Transverse colon (tissue), 4 donors: Measurements from ENCODE around the gene ANKRD40CL. TPM values are rescaled to one million over a fixed set of nuclear protein-coding genes. Genes with fewer than 3 reads are reported as not detected.
A peak's percentile ranks its signal among the peaks of the same experiment; 100 is the strongest.

ENCODE experiments used
- DNase-seq: peaks from one replicate; pipeline ENCODE4 v3.0.0-alpha.2; 2019
- H3K27ac ChIP-seq, 4 donors: fragments of 200-600 bp; sonication (generic); 2 replicates each; pipeline ENCODE4 v1.5.1; 2016 to 2018; ENCODE audit warnings: inconsistent platforms in 4 of 4
- H3K27me3 ChIP-seq: fragments of 200-600 bp; sonication (generic); 2 replicates; pipeline ENCODE4 v1.5.1; 2017; ENCODE audit warnings: inconsistent platforms
- H3K36me3 ChIP-seq, 4 donors: fragments of 200-600 bp; sonication (generic); 2 replicates each; pipeline ENCODE4 v1.5.1; 2017 to 2019; ENCODE audit warnings: inconsistent platforms in 4 of 4
- H3K4me1 ChIP-seq, 4 donors: fragments of 200-600 bp; sonication (generic); 2 replicates each; pipeline ENCODE4 v1.5.1; 2017 to 2020; ENCODE audit warnings: inconsistent platforms in 4 of 4
- H3K4me3 ChIP-seq, 4 donors: fragments of 200-600 bp; sonication (generic); 1 replicate in 1 of 4; 2 replicates in 3 of 4; pipeline versions ENCODE4 v1.5.1 to v1.6.1; 2017 to 2019; ENCODE audit warnings: inconsistent platforms in 4 of 4
- H3K9me3 ChIP-seq, 2 donors: fragments of 200-600 bp; sonication (generic); 2 replicates each; pipeline ENCODE4 v1.5.1; 2017 to 2019; ENCODE audit warnings: inconsistent platforms in 2 of 2
- EP300 ChIP-seq: sonication (generic); formaldehyde crosslinking; IDR thresholded peaks from one replicate; pipeline ENCODE4 v1.6.1; 2017; ENCODE audit warnings: antibody characterized with exemption, low read depth
- POLR2A ChIP-seq: fragments of 450-650 bp; IDR thresholded peaks from one replicate; pipeline ENCODE4 v1.6.1; 2016; ENCODE audit warnings: antibody characterized with exemption, mild to moderate bottlenecking, moderate library complexity
- POLR2AphosphoS5 ChIP-seq, 3 donors: sonication (generic); formaldehyde crosslinking; IDR thresholded peaks; one replicate each; pipeline ENCODE4 v1.6.1; 2016; ENCODE audit warnings: antibody characterized with exemption in 3 of 3
- WGBS, 2 donors: methylation state at CpG; one replicate each; pipeline ENCODE4 v1.1.5; 2018; ENCODE audit warnings: low coverage in 1 of 2; 5-methylcytosine and 5-hydroxymethylcytosine counted together
- in situ Hi-C, 4 donors: fragments of 200-750 bp; cut with MboI; loops; one replicate each; pipeline versions ENCODE4 v1.15.0 to v1.15.1; 2017; ENCODE audit warnings: low sequenced_read_pairs in 3 of 4, low pct_ligation_motif_present in 1 of 4, low pct_unique_long_range_greater_than_20kb in 1 of 4
- intact Hi-C: fragments of 100-400 bp; cut with DNase I; formaldehyde crosslinking; loops from one replicate; pipeline ENCODE4 v1.15.1; 2023; ENCODE audit warnings: low total_unique reads
- total RNA-seq, 4 donors: library from RNA; depleted of rRNA; stranded (reverse); fragments of >200 nt; gene quantifications; one replicate each; pipeline ENCODE4 v1.1.0, GENCODE V29; 2016
- TF ChIP-seq, protein P1 (sequence below), 5 experiments: fragments of 200-600 bp in 3 of 5; fragments of 450-650 bp in 2 of 5; sonication (generic) in 3 of 5; IDR thresholded peaks; 1 replicate in 2 of 5; 2 replicates in 3 of 5; pipeline ENCODE4 v1.5.1; 2016 to 2017; ENCODE audit warnings: antibody characterized with exemption in 5 of 5, inconsistent platforms in 3 of 5, mild to moderate bottlenecking in 2 of 5, moderate library complexity in 1 of 5

Gene ANKRD40CL
- total RNA-seq, 4 donors from 2014 or later: 40.8 to 86.0 (median 74.9) TPM

- TF ChIP-seq POLR2AphosphoS5 (IDR thresholded peaks at IDR 0.05): no peak
- TF ChIP-seq EP300: no peak
- TF ChIP-seq, protein P1, sequence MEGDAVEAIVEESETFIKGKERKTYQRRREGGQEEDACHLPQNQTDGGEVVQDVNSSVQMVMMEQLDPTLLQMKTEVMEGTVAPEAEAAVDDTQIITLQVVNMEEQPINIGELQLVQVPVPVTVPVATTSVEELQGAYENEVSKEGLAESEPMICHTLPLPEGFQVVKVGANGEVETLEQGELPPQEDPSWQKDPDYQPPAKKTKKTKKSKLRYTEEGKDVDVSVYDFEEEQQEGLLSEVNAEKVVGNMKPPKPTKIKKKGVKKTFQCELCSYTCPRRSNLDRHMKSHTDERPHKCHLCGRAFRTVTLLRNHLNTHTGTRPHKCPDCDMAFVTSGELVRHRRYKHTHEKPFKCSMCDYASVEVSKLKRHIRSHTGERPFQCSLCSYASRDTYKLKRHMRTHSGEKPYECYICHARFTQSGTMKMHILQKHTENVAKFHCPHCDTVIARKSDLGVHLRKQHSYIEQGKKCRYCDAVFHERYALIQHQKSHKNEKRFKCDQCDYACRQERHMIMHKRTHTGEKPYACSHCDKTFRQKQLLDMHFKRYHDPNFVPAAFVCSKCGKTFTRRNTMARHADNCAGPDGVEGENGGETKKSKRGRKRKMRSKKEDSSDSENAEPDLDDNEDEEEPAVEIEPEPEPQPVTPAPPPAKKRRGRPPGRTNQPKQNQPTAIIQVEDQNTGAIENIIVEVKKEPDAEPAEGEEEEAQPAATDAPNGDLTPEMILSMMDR (IDR thresholded peaks at IDR 0.05): no peak
- TF ChIP-seq POLR2A: no peak
- DNase-seq: no peak
- H3K4me1 ChIP-seq: peaks cover 5 to 41% (median 24%) of the 10 kb centered on the region in 4 donors
- in situ Hi-C loops (no loop called here), intact Hi-C loops (no loop called here)
- H3K9me3 ChIP-seq: no peaks in the 10 kb centered on the region
- H3K4me3 ChIP-seq: no peak overlapping the region
- no peak overlapping the region for H3K27ac ChIP-seq
- H3K27me3 ChIP-seq: no peaks in the 10 kb centered on the region
- WGBS, 2 donors: 67 to 81% methylated on average over 1 to 2 of the region's 2 CpGs
- peaks cover 0 to 49% (median 19%) of the 10 kb centered on the region in 4 donors for H3K36me3 ChIP-seq
These were observed 30.1 kb downstream of the ANKRD40CL start for GRCh38 chr17:50737118-50737698.

DNA sequence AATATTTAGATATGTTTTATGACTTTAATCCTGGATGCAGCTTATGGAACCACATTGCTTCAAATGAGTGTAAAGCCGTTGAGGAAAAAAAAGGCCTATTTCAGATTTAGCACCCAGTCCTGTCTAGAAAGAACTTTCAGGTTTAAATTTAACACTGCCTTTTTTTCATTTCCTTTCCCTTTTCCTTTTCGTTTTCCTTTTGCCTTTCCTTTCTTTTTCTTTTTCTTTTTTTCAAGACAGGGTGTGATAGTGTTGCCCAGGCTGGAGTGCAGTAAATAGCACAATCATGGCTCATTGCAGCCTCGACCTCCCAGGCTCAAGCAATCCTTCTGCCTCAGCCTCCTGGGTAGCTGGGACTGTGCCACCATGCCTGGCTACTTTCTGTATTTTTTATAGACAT, 32.0 kb downstream of the ANKRD40CL start:
- H3K27me3 ChIP-seq: no peaks in the 10 kb centered on the region
- no peak for DNase-seq
- no peak overlapping the region for H3K4me3 ChIP-seq
- in situ Hi-C loops: no loop called here
- no peaks in the 10 kb centered on the region for H3K9me3 ChIP-seq
- H3K27ac ChIP-seq: peak overlapping the region in 1 of 4 donors; percentile 14
- H3K4me1 ChIP-seq: peaks cover 15 to 59% (median 33%) of the 10 kb centered on the region in 4 donors
- TF ChIP-seq, protein P1 (IDR thresholded peaks at IDR 0.05): no peak
- no peak for TF ChIP-seq EP300
- TF ChIP-seq POLR2AphosphoS5 (IDR thresholded peaks at IDR 0.05): no peak
- no peak for TF ChIP-seq POLR2A
- intact Hi-C loops: no loop called here
- peaks cover 0 to 30% (median 8%) of the 10 kb centered on the region in 4 donors for H3K36me3 ChIP-seq
- 33 to 49% methylated on average over 2 to 3 of the region's 3 CpGs for WGBS, 2 donors

- intact Hi-C loops (no loop called here), in situ Hi-C loops (no loop called here)
- H3K36me3 ChIP-seq: no peaks in the 10 kb centered on the region
- H3K4me3 ChIP-seq: no peak overlapping the region
- TF ChIP-seq, protein P1 (IDR thresholded peaks at IDR 0.05): no peak
- TF ChIP-seq EP300: no peak
- TF ChIP-seq POLR2AphosphoS5 (IDR thresholded peaks at IDR 0.05): no peak
- TF ChIP-seq POLR2A: no peak
- 41 to 62% methylated on average over 6 to 7 of the region's 7 CpGs for WGBS, 2 donors
- H3K4me1 ChIP-seq: peaks cover 40 to 88% (median 53%) of the 10 kb centered on the region in 4 donors
- no peak for DNase-seq
- no peaks in the 10 kb centered on the region for H3K9me3 ChIP-seq
- peak overlapping the region in 2 of 4 donors; percentile 7 to 36 for H3K27ac ChIP-seq
- H3K27me3 ChIP-seq: no peaks in the 10 kb centered on the region
These were observed 35.5 kb downstream of the ANKRD40CL start for GRCh38 chr17:50731575-50732460.
